Activated T-helper 9 cell treated with anti-CD3 and anti-CD28 coated beads, Interleukin-2, amount 50 U/mL, for 16 hours (primary cell): ENCODE measurements around the gene ATP10B.

Experiments
- DNase-seq: peaks from one replicate; pipeline ENCODE4 v3.0.0-alpha.2; 2020; ENCODE audit warnings: low read depth

The ATP10B gene

GRCh38 chr5:160635046-160635445 is 217.0 kb downstream of the ATP10B start:
- no peak for DNase-seq

- DNase-seq = no peak
Observed at GRCh38 chr5:160629003-160629402, 223.0 kb downstream of the ATP10B start.

- no peak for DNase-seq
Observed at GRCh38 chr5:160628619-160628968, 223.4 kb downstream of the ATP10B start.

- no peak for DNase-seq
Observed at GRCh38 chr5:160627921-160628618, 223.9 kb downstream of the ATP10B start.

GRCh38 chr5:160626322-160626721 is 225.7 kb downstream of the ATP10B start:
- no peak for DNase-seq

GRCh38 chr5:160621526-160621925 is 230.5 kb downstream of the ATP10B start:
- no peak for DNase-seq

- DNase-seq = no peak
Observed at GRCh38 chr5:160620401-160620800, 231.6 kb downstream of the ATP10B start.

- no peak for DNase-seq
Observed at GRCh38 chr5:160619381-160619780, 232.6 kb downstream of the ATP10B start.

- no peak for DNase-seq
Observed at GRCh38 chr5:160618286-160618685, 233.7 kb downstream of the ATP10B start.

GRCh38 chr5:160616712-160617497 is 235.1 kb downstream of the ATP10B start:
- DNase-seq = no peak

- DNase-seq = no peak
Observed at GRCh38 chr5:160614136-160614535, 237.9 kb downstream of the ATP10B start.

- DNase-seq = no peak
Observed at GRCh38 chr5:160605266-160605665, 246.7 kb downstream of the ATP10B start.

- no peak for DNase-seq
Observed at GRCh38 chr5:160604484-160604883, 247.5 kb downstream of the ATP10B start.

GRCh38 chr5:160602744-160603143 is 249.3 kb downstream of the ATP10B start:
- DNase-seq = no peak

- DNase-seq = no peak
Observed at GRCh38 chr5:160601046-160601445, 251.0 kb downstream of the ATP10B start.

- DNase-seq = no peak
Observed at GRCh38 chr5:160573318-160573717, 278.7 kb downstream of the ATP10B start.

- no peak for DNase-seq
Observed at GRCh38 chr5:160567031-160567705, 284.8 kb downstream of the ATP10B start.

GRCh38 chr5:160565376-160565775 is 286.6 kb downstream of the ATP10B start:
- DNase-seq = no peak

GRCh38 chr5:160556846-160557245 is 295.2 kb downstream of the ATP10B start:
- no peak for DNase-seq

- DNase-seq = no peak
Observed at GRCh38 chr5:160555971-160556631, 295.9 kb downstream of the ATP10B start.

- no peak for DNase-seq
Observed at GRCh38 chr5:160555581-160555970, 296.4 kb downstream of the ATP10B start.

GRCh38 chr5:160550075-160550474 is 301.9 kb downstream of the ATP10B start:
- no peak for DNase-seq
